Eye (tissue), 1 donor: ENCODE data around the gene PDE6G.

Source experiments
- DNase-seq: peaks from one replicate; pipeline ENCODE4 v3.0.0-alpha.2; 2015

The PDE6G gene

DNA sequence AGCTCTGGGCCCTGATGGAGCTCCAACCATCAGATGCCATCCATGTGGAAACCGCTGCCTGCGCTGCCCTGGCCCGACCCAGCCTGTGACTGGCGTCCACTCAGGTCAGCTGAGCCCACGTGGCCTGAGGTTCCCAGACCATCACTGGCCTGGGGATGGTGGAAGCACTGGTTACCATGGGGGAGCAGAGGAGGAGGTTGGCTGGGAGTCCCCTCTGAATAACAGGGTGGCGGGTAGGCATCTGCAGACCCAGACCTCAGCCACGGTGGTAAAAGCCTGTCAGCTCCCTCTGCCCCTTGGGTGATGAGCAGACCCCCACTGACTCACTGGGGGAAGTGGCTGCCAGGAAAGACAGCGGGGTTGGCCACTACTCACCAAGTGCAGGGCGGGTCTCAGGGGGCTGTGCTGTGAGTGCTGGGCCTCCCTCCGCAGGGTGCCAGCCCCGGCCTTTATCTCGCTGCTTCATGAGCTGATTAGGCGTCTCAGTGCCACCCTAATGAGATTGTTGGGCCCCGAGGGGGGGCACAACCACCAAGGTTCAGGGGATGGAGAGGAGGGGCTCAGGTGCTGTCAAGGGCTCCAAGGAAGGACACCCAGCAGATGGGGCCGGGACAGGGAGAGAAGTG is at the start of gene PDE6G:
TSS of gene PDE6G (minus strand) at position 425 of the 626 bp plus-strand sequence. CDS start 3,237 bp downstream, outside the sequence.
- DNase-seq = no peak

GRCh38 chr17:81705518-81706231 is 49.3 kb upstream of the PDE6G start:
- DNase-seq = no peak

DNA sequence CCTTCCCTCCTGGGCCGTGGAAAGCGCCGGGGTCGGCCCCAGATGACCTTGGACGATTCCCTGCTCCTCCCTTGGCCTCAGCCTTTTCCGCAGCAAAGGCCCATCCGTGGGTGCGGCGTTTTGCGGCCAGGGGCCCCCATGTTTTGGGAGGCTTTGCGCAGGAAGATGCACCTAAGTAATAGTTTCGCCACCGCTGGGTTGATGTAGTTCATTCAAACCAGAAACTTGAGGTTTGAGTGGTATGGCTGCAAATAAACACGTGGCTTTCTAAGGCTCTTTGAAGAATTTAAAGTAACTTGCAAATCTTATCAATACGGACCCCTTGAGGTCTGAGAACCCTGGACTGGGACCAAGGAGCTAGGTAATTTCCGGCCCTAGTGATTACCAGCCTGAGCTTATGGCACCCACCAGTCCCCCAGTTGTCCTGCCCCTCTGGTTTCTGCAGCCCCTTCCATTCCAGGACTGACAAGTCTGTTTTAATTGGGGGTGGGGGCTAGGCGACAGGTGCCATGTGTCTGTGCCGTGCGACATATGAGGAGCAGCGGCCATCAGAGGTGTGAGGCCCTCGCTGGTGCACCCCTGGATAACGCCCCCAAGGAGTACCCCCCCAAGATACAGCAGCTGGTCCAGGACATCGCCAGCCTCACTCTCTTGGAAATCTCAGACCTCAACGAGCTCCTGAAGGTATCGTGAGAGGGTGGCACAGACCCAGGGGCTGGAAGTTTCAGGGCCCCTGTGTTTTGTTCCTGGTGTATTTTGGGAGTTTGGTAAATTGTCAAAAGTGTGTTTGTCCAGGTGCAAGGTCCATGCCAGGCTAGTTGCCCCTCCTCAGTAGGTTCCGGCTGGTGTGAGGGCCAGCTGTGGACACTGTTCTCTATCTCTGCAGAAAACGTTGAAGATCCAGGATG is 47.7 kb upstream of the PDE6G start:
- DNase-seq = no peak

DNA sequence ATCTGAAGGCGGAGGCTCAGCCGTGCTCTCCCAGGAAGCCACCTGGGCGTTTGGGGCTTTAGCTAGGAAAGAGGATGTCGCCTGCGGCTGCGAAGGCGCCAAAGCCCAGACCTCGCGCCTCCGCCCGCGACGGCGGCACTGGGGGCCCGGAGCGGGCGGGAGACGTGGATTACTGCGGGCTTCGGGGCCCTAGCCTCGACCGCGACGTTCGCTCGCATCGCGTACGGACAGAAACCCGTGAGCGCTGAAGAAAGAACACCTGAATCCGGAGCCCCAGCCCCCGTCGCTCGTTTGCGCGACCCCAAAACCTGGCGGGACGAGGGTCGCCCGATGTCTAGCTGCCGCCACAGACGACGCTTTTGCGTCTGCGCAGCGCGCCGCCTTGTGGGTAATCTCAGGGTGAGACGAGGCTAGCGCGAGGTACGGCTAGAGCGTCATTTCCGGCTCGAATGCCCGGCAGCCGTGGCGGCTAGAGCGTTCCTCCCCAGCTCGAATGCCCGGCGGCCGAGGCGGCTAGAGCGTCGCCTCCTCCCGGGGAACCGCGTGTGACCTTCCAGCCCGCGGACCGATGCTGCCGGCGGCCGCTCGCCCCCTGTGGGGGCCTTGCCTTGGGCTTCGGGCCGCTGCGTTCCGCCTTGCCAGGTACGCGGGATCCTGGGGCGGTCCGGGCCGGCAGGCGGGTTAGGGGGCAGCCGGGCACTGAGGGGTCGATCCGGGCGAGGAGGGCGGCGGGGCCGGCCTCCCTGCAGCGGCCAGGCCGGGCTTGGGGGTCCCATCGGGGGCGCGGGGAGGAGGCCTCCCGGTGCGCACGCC is 46.8 kb upstream of the PDE6G start, which contains the start of gene MRPL12:
TSS of gene MRPL12 (plus strand) at position 434 of the 813 bp plus-strand sequence. CDS start at position 569, 135 bp downstream.
- peak; percentile 97 for DNase-seq

GRCh38 chr17:81701288-81702071 is 45.1 kb upstream of the PDE6G start:
- no peak for DNase-seq

DNA sequence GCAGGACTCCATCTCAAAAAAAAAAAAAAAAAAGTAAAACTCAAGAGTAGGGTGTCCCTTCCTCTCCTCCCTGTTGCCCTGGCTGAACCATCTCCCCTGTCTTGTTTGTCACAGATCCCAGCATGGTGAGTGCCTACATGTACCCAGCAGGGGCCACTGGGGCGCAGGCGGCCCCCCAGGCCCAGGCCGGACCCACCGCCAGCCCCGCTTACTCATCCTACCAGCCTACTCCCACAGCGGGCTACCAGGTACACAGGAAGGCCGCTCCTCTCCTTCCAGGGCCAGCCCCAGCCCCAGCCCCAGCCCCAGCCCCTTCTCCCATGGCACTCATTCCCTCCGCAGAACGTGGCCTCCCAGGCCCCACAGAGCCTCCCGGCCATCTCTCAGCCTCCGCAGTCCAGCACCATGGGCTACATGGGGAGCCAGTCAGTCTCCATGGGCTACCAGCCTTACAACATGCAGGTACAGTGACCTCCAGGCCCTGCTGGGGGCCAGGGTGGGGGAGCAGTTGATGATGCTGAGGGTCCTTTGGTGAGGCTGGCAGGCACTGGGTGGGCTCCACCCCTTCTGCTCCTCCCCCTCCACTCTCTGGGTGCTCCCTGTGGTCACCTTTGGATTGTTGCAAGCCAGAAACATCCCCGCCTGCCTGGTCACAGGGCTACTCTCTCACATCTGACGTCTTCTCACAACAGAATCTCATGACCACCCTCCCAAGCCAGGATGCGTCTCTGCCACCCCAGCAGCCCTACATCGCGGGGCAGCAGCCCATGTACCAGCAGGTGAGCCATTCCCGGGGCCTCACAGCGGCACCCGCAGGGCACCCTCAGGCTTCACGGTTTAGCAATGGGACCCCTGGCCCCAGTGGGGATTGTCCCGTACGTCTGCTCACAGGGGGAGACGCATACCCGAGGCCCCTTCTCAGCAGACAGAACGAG is 44.3 kb upstream of the PDE6G start:
- no peak for DNase-seq

DNA sequence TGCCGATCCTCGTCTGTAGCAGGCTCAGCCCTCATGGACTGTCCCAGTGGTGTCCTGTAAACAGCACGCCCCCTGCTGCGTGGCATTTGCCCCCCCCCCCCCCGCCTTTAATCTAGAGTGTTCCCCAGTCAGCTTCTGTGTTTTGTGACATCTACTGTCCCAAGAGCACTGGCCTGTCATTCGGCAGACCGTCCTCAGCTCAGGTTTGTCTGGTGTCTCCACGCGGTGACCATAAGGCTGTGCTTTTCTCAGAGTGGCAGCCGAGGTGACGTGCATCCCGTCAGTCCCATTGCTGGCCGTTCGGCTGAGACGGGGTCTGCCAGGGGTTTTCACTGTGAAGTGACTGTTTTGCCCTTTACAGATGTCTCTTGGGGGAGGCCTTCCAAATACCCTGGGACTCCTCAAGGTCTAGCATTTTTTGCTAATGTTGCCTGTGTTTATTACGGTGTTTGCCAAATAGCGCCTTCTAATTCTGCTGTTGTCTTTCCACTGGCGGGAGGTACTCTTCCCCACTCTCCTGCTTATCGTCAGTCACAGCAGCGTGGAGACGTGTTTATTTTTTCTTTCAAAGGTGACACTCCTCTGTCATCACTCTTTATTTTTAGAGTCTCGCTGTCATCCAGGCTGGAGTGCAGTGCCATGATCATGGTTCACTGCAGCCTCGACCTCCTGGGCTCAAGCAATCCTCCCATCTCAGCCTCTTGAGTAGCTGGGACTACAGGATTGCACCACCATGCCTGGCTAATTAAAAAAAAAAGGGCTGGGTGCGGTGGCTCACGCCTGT is 41.1 kb upstream of the PDE6G start:
- DNase-seq = no peak

DNA sequence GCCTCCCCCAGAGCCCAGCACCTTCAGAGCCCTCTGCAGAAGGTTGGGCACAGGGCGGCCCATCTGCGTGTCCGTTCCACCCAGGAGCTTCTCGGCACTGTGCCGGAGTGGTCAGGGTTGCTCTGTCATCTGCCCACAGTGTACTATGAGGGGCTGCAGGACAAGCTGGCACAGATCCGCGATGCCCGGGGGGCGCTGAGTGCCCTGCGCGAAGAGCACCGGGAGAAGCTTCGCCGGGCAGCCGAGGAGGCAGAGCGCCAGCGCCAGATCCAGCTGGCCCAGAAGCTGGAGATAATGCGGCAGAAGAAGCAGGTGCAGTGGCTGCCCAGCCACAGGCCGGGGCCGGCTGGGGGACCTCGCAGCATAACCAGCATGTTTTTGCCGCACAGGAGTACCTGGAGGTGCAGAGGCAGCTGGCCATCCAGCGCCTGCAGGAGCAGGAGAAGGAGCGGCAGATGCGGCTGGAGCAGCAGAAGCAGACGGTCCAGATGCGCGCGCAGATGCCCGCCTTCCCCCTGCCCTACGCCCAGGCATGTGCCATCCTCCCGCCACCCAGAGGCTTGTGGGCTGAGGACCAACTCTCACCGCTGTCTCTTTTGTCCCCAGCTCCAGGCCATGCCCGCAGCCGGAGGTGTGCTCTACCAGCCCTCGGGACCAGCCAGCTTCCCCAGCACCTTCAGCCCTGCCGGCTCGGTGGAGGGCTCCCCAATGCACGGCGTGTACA is 40.0 kb upstream of the PDE6G start:
- no peak for DNase-seq

DNA sequence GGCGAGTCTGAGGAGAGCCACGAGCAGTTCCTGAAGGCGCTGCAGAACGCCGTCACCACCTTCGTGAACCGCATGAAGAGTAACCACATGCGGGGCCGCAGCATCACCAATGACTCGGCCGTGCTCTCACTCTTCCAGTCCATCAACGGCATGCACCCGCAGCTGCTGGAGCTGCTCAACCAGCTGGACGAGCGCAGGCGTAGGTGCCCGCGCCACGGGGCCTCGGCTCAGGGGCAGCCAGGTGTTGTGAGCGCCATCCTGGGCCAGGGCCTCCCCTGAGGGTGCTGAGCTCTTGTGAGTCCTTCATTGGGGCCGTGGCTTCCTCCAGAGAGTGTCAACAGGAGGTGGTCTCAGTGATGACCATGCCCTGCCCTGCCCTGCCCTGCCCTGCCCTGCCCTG is 39.5 kb upstream of the PDE6G start:
- no peak for DNase-seq

DNA sequence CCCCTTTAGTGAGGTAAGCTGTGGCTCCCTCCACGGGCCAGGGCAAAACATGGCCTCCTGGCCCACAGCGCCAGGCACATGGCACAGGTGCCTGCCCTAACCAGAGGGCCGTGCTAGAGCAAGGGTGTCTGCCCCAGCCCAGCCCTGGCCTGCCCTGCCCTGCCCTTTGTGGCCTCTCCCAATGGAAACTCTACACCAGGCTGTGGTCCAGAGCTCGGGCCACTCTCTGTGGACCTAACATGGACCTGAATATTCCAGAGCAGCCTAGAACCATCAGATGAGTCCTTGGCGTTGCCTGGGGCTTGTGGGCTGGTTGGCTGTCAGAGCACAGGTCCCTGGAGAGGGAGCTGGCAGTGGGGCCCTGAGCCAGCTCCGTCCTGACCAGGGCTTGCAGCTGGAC is 38.9 kb upstream of the PDE6G start:
- no peak for DNase-seq

GRCh38 chr17:81694810-81695209 is 38.5 kb upstream of the PDE6G start:
- DNase-seq = no peak

- no peak for DNase-seq
These were observed 37.3 kb upstream of the PDE6G start for GRCh38 chr17:81693509-81694210.

- DNase-seq = no peak
These were observed 35.3 kb upstream of the PDE6G start for GRCh38 chr17:81691608-81692007.

DNA sequence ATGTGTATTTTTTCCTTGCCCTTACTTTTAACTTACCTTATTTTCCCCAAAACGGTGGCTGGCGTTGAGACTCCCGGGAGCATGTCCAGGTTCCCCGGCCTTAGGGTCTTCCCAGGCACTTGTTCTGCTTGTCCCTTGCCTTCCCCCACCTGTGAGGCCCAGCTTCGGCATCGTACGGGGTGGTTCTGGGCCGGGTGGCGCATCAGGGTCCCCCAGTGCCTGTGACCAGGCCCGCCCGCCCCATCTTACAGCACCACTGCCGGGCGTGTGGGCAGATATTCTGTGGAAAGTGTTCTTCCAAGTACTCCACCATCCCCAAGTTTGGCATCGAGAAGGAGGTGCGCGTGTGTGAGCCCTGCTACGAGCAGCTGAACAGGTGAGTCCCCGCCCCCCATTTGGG is 34.9 kb upstream of the PDE6G start:
- DNase-seq = no peak

GRCh38 chr17:81690549-81690948 is 34.2 kb upstream of the PDE6G start:
- no peak for DNase-seq

DNA sequence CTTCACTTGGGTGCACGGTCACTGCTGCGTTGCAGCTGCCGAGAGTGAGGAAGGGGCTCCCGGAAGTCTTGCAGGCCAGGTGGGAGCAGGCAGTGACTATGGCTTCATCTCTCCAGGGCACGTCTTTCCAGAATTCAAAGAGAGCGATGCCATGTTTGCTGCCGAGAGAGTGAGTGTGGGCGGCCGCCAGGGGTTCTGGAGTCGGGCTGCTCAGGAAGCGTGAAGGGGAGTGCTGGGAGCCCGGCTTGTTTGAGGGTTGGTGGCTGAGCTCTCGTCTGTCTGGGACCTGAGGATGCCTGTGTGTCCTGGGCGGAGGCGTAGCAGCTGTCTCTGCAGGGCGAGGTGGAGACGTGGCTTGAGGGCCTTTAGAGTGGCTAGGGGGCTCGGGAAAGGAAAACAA is 33.7 kb upstream of the PDE6G start:
- DNase-seq = no peak

DNA sequence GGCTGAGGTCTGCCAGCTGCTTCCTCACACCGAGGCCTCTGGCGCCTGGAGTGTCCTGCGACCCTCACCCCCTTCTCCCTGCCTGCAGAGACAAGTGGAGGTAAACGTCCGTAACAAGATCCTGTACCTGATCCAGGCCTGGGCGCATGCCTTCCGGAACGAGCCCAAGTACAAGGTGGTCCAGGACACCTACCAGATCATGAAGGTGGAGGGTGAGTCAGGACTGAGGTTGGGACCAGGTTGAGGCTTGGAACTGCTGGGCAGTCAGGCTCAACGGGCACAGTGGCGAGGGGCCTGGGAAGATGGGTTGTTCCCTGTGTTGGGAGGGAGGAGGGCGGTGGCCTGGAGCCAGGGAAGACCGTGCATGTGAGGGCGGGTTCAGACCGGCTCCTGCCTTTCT is 32.3 kb upstream of the PDE6G start:
- no peak for DNase-seq

DNA sequence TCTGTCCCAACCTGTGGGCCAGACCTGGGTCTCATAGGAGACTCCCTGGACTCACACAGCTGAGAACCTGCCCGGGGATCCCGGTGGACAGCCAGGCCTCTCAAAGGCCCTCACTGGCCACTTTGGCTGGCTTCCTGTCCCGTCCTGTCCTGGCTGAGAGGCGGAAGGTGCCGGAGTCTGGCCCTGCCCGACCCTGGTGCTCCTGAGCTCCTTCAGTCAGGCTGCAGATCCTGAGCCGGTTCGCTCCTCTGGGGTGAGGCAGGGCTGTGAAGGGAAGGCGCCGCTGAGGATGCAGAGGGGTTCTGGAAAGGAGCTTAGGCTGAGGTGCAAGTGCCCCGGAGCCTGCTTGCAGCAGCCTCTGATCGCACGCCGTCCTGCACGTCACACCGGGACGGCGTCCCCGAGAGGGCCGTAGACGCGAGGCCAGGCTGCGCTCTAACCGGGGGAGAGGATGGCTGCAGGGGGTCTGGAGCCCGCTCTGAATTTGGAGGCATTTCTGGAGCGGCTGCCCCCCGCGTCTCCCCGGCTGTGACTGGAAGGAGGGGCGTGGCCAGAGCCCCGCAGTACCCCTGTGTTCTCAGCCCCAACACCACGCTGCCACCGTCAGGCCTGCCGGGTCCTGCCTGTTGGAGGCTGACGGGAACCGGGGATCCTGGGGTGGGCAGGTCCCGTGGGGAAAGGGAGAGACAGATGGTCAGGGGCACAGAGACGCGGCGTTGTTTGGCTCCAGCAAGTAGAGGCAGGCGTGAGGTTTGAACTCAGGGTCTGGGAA is 31.6 kb upstream of the PDE6G start:
- no peak for DNase-seq
